Body of pancreas (tissue), 4 donors: Measurements from ENCODE around the gene SVBP. TPM values are rescaled to one million over a fixed set of nuclear protein-coding genes. Genes with fewer than 3 reads are reported as not detected.

Source experiments
- ATAC-seq: fragments of 150-250 bp; one replicate; pipeline ENCODE4 v1.9.1; 2016
- DNase-seq, 4 donors: peaks; one replicate each; pipeline ENCODE4 v3.0.0-alpha.2; 2019
- H3K27ac ChIP-seq, 4 donors: fragments of 200-600 bp; sonication (generic); 1 replicate in 3 of 4; 2 replicates in 1 of 4; pipeline versions ENCODE4 v1.5.1 to v1.6.1; 2016 to 2019; ENCODE audit warnings: mild to moderate bottlenecking in 1 of 4, mixed read lengths in 1 of 4, moderate library complexity in 1 of 4
- H3K27me3 ChIP-seq, 2 donors: fragments of 200-600 bp; sonication (generic); one replicate each; pipeline ENCODE4 v1.6.0; 2016; ENCODE audit warnings: mild to moderate bottlenecking in 1 of 2
- H3K36me3 ChIP-seq, 2 donors: fragments of 200-600 bp; sonication (generic); replicated peaks in 1 of 2; 2 replicates each; pipeline ENCODE4 v1.5.1; 2016; ENCODE audit warnings: low read depth in 2 of 2; ENCODE audit not compliant: insufficient read depth in 1 of 2
- H3K4me1 ChIP-seq: fragments of 200-600 bp; sonication (generic); one replicate; pipeline ENCODE4 v1.6.0; 2016
- H3K4me3 ChIP-seq, 2 donors: fragments of 200-600 bp; sonication (generic); 1 replicate in 1 of 2; 2 replicates in 1 of 2; pipeline ENCODE4 v1.5.1; 2016 to 2019
- H3K9me3 ChIP-seq, 3 donors: fragments of 200-600 bp; sonication (generic); 1 replicate in 2 of 3; 2 replicates in 1 of 3; pipeline ENCODE4 v1.5.1; 2016
- POLR2A ChIP-seq, 3 donors: fragments of 450-650 bp; IDR thresholded peaks; one replicate each; pipeline ENCODE4 v1.6.1; 2016; ENCODE audit warnings: antibody characterized with exemption in 3 of 3, mild to moderate bottlenecking in 2 of 3
- WGBS, 2 donors: methylation state at CpG; one replicate each; pipeline ENCODE4 v1.1.5; 2017; 5-methylcytosine and 5-hydroxymethylcytosine counted together
- intact Hi-C: fragments of 100-400 bp; cut with DNase I; formaldehyde crosslinking; loops from one replicate; pipeline ENCODE4 v1.15.1; 2023
- total RNA-seq, 2 donors: library from RNA; depleted of rRNA; stranded (reverse); fragments of >200 nt; gene quantifications; one replicate each; pipeline ENCODE4 v1.1.0, GENCODE V29; 2016
- TF ChIP-seq, protein P1 (sequence below), 7 experiments: fragments of 450-650 bp in 4 of 7; fragments of 200-600 bp in 3 of 7; sonication (generic) in 3 of 7; IDR thresholded peaks; one replicate each; pipeline ENCODE4 v1.5.1; 2016 to 2019; ENCODE audit warnings: antibody characterized with exemption in 7 of 7

SVBP gene
- total RNA-seq, 2 donors from 2014 or later, result 12.2 to 12.5 TPM

DNA sequence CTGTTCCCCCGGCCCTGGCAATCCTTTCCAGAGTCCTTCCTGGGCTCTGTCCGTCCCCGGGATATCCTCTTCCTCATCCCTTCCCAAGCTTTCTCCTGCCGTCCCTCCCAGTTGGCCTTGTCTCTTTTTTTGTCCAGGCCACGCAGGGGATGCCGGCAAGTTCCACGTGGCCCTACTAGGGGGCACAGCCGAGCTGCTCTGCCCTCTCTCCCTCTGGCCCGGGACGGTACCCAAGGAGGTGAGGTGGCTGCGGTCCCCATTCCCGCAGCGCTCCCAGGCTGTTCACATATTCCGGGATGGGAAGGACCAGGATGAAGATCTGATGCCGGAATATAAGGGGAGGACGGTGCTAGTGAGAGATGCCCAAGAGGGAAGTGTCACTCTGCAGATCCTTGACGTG, 13.4 kb upstream of the SVBP start:
- TF ChIP-seq, protein P1, sequence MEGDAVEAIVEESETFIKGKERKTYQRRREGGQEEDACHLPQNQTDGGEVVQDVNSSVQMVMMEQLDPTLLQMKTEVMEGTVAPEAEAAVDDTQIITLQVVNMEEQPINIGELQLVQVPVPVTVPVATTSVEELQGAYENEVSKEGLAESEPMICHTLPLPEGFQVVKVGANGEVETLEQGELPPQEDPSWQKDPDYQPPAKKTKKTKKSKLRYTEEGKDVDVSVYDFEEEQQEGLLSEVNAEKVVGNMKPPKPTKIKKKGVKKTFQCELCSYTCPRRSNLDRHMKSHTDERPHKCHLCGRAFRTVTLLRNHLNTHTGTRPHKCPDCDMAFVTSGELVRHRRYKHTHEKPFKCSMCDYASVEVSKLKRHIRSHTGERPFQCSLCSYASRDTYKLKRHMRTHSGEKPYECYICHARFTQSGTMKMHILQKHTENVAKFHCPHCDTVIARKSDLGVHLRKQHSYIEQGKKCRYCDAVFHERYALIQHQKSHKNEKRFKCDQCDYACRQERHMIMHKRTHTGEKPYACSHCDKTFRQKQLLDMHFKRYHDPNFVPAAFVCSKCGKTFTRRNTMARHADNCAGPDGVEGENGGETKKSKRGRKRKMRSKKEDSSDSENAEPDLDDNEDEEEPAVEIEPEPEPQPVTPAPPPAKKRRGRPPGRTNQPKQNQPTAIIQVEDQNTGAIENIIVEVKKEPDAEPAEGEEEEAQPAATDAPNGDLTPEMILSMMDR (IDR thresholded peaks at IDR 0.05), result no peak
- no peak for TF ChIP-seq POLR2A (IDR thresholded peaks at IDR 0.05)
- H3K9me3 ChIP-seq, result no peaks in the 10 kb centered on the region
- H3K27ac ChIP-seq, result no peak overlapping the region
- intact Hi-C loops, result no loop called here
- 88 to 93% methylated on average over 14 to 17 of the region's 17 CpGs for WGBS, 2 donors
- H3K36me3 ChIP-seq, result no peaks in the 10 kb centered on the region
- ATAC-seq, result no peak
- no peak overlapping the region for H3K4me3 ChIP-seq
- H3K27me3 ChIP-seq, result no peaks in the 10 kb centered on the region
- H3K4me1 ChIP-seq, result no peaks in the 10 kb centered on the region
- no peak for DNase-seq

DNA sequence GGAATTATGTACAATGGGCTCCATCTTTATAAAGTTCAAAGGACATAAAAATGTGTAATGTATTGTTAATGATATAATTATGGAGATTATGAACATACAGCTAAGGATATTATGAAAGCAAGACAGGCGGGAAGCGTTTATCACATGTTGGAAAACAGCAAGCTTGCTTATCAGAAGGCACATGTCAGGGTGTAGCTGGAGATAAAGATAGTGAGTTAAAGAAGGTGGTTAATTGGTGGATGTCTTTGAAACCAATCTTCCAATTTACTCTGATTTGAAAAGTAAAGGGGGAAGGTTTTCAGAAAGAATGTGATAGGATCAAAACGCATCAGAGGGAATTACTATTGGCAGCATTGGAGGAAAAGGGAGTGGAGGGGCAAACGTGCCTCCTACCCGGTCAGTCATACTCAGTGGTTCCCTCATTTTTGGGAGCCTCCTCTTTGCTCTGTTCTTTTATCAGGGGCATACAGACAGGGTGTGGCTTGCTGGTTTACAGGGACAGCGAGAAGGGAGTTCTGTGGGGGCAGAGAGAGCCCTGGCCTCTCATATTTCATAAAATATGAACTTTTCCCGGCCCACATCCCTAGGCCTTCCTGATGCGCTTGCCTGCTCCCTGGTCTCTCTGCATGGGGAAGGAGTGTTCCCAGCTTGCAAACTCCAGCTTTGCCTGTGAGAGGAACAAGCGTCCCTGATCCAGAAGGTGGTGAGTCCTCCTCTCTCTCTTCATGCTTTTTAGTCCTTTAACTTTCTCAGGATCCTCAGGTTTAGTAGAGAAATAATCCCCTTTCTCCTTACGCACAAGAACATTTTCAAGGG, 8.0 kb upstream of the SVBP start:
- Histone ChIP-seq H3K4me1 (no peaks in the 10 kb centered on the region), H3K27me3 (no peaks in the 10 kb centered on the region), H3K4me3 (no peak overlapping the region), H3K36me3 (no peaks in the 10 kb centered on the region), H3K9me3 (no peaks in the 10 kb centered on the region), H3K27ac (no peak overlapping the region)
- TF ChIP-seq, protein P1 (IDR thresholded peaks at IDR 0.05), result no peak
- TF ChIP-seq POLR2A (IDR thresholded peaks at IDR 0.05), result no peak
- intact Hi-C loops, result no loop called here
- WGBS, 2 donors, result 82 to 83% methylated on average over 10 of the region's 10 CpGs
- ATAC-seq (no peak), DNase-seq (no peak)

DNA sequence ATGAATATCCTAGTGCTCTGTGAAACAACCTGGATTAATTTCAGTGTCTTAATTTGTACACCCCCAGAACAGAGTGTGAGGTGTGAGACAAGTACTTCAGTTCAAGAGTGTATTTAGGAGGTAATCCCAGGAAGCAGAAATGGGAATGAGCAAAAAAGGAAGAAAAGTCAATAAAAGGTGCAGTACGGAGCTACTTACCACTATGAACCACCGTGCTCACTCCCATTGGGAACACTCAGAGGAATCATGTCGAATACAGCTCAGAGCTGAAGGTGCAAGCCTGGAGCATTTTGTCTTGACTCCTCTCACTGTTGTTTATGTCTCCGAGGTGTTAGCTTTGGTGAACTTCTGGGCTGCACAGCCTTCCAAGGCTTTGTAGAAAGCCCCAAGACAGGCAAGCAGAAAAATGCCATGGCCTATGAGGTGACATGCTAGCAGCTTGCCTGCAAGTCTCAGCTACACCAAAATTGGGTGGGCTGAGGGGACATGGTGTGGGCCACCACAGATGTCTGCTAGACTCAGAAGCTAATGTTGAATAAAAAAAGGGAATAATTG, 7.4 kb upstream of the SVBP start:
- 87 to 92% methylated on average over 4 of the region's 4 CpGs for WGBS, 2 donors
- intact Hi-C loops, result no loop called here

DNA sequence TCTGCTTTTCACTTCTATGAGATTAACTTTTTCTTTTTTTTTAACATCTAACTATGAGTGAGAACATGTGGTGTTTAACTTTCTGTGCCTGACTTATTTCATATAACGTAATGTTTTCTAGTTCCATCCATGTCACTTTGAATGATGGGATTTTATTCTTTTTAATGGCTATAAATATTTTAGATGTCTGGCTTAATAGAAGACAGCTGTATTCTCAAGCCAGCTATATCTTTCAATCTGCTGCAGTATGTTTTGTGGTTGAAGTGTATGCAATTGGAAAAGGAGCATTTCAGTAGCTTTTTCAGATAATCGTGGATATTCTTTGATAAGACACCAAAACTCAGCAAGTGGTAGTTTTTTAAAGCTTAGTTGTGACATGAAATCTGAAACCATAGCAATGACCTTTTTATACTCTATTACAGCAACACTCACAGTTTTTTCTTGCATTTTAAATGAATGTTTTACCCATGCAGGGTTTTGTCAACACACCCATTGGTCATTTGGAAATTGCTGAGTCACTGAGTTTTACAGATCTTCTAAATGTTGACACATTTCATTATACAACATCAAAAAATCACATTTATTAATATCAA, 5.7 kb upstream of the SVBP start:
- Histone ChIP-seq H3K4me3 (no peak overlapping the region), H3K27me3 (no peaks in the 10 kb centered on the region), H3K27ac (no peak overlapping the region), H3K36me3 (no peaks in the 10 kb centered on the region), H3K4me1 (peaks cover 3% of the 10 kb centered on the region), H3K9me3 (no peaks in the 10 kb centered on the region)
- 43 to 45% methylated on average over 2 of the region's 2 CpGs for WGBS, 2 donors
- DNase-seq (no peak), ATAC-seq (no peak)
- TF ChIP-seq, protein P1 (IDR thresholded peaks at IDR 0.05), result no peak
- TF ChIP-seq POLR2A (IDR thresholded peaks at IDR 0.05), result no peak
- intact Hi-C loops, result no loop called here

More for the DNA sequence above, 7.4 kb upstream of the SVBP start:
- no peak for ATAC-seq
- TF ChIP-seq POLR2A (IDR thresholded peaks at IDR 0.05), result no peak
- TF ChIP-seq, protein P1 (IDR thresholded peaks at IDR 0.05), result no peak
- Histone ChIP-seq H3K36me3 (no peaks in the 10 kb centered on the region), H3K4me1 (no peaks in the 10 kb centered on the region), H3K4me3 (no peak overlapping the region), H3K9me3 (no peaks in the 10 kb centered on the region), H3K27ac (no peak overlapping the region), H3K27me3 (no peaks in the 10 kb centered on the region)
- DNase-seq, result no peak
